Stimulated activated CD4-positive, alpha-beta T cell treated with anti-CD3 and anti-CD28 coated beads, Interleukin-4, amount 100 ng/mL, for 4 hours (primary cell): ENCODE data around the gene MIAT.
"Not testable (repeated sequence)": the region's sequence is repeated elsewhere in the genome, so short reads cannot be mapped to it uniquely, and the experiment has no call there.

ENCODE experiments used
- DNase-seq, 2 experiments: peaks; one replicate each; pipeline ENCODE4 v3.0.0-alpha.2; 2020

Gene MIAT

DNA sequence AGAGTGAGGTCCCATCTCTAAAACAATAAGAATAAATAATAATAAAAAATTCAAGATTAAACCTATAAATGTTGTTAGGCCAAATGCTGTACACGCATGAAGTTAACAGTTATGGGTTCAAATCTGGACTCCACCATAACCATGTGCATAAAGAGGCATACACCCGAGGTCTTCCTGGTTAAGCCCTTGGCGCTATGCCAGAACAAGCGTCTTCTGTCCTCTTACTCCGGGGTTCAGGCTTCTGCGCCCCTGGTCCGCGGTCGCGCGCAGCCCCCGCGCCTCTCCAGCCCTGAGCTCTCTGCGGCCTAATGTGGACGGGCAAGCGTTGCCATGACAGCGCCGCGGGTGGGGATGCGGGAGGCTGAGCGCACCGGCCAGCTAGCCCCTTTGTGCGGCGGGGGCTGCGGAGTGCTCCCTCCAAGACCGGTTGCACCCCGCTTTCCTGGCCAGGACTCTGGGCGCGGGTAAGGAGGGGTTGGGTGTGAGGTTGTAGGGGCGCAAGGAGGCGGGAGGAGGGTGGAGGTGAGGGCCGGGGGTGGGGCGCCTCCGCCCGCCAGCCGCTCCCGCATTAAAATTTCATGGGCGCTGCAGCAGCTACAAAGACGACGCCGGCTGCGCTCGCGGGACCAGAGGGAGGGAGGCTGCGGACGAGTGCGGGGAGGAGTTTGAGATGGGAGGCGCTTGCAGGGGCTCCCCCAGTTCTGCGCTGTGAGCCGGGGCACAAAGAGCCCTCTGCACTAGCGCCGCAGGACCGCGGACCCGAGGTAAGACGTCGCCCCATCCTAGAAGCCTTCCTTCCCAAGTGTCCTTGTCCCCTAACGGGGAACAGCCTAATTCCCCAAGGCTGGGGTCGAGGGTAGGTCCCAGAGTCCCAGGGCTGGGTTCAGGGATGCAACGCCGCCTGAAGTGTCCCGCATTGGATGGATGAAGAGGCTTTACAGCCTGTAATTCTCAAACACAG is at the start of gene MIAT:
Gene MIAT (plus strand): TSS at position 698 of the 961 bp plus-strand sequence.
- DNase-seq = peak; percentile 59 to 60

DNA sequence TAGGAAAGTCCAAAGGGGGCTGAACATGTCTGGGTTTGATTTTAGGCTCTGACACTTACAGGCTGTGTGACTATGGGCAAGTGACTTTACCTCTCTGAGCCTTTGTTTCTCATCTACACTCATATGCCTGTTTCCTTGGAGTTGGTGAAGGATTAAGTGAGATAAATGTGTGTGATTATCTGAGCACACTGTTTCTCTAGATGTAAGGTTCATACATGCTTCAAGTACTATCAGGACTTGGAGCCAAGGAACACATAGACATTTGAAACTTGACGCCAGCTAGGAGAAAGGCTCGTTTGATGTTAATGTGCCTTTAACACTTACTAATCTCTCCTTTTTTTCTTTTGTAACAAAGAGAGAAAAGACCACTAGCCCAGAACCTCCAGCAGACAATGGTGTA is 49.3 kb upstream of the MIAT start:
- no peak for DNase-seq

DNA sequence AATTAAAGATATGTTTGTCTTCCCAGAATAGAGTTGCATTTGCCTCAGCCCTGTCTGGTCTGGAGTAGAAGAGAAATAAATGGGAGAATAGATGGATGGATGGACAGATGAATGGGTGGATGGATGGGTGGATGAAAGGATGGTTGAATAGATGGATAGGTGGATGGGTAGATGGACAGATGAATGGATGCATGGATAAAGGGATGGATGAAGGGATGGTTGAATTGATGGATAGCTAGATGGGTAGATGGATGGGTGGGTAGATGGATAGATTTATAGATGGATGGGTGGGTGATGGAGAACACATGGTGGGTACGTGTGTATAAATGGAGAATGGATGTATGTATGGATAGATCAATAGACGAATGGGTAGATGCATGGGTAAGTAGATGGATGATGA is 48.1 kb upstream of the MIAT start:
- no peak for DNase-seq

DNA sequence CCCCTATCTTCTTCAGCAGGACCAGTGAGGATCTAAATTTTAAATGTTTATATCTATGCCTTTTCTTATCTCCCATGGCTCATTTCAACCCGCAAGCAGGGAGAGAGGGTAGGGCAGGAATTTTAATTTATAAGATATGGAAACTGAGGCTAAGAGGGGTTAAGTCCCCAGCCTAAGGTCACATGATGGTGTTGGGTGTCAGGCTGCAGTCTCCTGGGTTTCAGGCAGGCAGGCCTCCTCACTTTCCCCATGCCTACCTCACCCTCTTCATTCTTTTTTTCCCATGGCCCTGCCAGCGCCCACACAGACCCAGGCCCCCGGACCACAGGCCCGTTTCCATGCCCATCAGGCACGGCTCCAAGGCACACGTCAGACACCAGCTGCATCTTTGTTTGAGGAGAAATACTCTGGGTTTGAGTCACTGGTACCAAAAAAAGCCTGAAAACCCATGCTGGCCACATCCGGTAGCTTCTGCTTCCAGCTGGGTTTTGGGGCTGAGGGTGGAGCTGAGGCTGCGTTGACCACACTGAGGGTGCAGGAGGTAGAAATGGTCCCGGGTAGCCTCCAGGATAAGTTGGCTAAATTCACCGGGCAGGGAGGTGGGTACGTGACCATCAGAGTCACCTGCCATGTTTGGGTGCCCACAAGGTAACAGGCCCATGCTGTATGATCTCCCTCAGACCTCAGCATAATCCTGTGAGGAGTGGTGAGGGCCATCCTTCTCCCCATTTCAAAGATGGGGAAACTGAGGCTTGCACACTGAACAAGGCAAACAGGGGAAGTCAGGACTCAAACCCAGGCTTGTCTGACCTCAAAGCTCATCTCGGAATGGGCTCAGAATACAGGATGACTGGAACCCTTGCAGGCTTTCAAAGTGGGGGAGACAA is 47.1 kb upstream of the MIAT start:
- peak in 1 of 2 experiments; percentile 16 for DNase-seq

DNA sequence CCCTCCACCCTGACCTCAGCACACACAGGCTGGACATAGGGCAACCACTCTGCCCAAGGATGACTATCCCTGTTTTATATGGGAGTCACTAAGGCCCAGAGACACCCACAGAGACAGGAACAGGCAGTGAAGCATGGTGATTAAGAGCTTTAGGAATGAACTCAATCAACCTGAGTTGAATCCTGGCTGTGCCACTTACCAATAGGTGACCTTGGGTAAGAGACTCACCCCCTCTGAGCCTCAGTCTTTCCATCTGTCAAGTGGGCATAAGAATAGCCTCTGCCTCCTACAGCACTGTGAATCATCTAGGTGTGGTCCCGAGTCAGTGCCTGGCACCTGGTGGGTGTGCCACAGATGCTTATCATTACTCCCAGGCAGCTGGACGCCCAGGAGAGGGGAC is 46.4 kb upstream of the MIAT start:
- no peak for DNase-seq

DNA sequence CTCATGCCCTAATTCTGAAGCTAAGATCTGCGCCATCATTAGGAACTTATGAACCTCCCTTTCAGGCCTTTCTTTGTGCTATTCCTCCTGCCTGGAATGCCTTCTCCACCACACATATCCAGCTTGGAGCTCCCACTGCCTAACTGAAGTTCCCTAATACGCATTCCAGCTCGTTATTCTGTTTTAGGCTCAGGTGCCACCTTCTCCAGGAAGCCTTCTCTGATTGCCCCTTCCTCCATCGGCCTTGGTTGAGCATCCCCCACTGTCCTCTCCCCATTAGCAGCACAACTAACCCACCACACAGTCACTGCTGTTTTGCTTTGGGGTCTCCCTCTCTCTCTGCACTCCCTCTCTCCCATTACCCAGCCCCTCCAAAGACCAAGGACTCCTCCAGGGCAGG is 44.7 kb upstream of the MIAT start:
- no peak for DNase-seq

DNA sequence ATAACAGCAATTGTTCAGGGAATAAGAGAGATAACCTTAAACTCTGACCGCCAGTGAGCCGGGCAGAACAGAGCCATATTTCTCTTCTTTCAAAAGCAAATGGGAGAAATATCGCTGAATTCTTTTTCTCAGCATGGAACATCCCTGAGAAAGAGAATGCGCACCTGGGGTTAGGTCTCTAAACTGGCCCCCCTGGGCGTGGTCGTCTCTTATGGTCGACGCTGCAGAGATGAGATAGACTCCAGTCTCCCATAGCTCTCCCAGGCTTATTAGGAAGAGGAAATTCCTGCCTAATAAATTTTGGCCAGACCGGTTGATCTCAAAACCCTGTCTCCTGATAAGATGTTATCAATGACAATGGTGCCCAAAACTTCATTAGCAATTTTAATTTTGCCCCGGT is 43.6 kb upstream of the MIAT start:
- DNase-seq = not testable (repeated sequence)

DNA sequence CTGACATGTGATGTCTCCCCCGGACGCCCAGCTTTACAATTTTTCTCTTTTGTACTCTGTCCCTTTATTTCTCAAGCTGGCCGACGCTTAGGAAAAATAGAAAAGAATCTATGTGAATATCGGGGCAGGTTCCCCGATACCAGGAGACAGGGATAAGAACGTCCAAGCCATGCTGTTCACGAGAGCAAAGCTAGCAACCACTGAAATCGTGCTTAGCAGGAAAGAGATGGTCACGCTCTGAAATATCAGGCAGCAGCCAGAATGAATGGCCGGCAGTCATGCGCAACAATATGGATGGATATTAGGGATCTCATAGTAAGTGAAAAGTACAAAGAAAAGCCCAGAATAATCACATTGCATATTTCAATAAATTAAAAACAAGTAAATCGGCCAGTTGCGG is 43.1 kb upstream of the MIAT start:
- no peak for DNase-seq

DNA sequence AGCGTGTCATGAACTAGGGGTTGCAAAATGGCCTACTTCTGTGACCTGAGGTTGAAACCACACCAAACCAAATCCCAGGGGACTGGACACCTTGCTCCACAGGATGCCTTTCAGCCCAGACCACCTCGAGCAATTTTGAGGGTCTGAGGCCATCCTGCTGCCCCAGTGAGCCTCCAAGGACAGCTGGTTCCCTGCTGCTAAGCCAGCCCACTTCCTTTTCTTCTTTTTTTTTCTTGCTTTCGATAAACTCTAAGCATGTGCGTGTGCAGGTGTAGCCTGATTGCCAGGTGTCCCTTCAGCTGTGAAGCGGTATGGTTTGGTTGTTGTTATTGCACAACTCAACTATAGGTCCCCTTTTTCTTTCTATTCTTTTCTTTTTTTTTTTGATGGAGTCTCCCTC is 42.2 kb upstream of the MIAT start:
- DNase-seq = no peak

DNA sequence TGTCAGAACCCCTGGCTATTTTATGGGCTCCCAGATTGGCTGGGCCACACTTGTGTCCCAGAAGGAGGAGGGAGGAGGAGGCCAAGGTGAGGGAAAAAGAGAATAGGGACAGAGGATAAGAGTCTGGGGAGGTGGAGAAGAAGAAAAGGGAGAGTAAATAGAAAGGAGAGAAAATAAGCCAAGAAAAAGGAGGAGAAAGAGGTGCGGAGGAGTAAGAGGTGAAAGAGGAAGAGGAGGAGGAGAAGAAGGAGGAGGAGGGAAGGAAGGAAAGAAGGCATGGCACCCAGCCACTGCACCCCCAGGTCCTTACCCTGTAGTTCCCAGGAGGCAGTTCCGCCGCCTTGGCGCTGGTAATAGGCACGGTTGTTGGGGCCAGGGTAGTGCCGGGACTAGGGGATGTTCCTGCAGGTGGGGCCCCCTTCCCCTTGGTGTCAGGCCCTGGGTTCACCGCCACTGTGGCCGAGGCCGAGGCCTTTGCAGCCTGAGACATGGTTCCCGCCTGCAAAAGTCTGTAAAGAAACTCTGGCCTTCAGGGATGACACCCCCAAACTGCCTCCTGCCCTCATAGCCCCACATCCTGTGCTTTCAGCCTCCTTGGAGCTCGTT is 41.5 kb upstream of the MIAT start:
- DNase-seq = no peak

DNA sequence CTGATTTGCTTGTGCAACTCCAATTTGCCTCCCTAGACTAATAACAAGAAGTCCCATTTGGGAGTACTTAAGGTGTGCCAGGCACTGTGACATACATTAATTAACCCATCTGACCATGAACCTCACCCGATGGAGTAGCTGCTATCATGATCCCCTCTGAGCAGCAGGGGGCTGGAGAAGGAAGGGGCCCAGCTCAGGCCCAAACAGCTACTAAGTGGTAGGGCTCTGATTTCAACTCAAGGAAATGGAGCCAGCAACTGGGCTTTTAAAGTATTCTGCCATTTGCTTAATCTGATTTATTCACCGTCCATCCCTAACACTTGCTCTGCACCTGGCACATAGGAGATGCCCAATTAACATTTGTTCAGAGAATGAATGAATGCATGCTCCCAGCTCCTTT is 40.7 kb upstream of the MIAT start:
- DNase-seq = no peak

DNA sequence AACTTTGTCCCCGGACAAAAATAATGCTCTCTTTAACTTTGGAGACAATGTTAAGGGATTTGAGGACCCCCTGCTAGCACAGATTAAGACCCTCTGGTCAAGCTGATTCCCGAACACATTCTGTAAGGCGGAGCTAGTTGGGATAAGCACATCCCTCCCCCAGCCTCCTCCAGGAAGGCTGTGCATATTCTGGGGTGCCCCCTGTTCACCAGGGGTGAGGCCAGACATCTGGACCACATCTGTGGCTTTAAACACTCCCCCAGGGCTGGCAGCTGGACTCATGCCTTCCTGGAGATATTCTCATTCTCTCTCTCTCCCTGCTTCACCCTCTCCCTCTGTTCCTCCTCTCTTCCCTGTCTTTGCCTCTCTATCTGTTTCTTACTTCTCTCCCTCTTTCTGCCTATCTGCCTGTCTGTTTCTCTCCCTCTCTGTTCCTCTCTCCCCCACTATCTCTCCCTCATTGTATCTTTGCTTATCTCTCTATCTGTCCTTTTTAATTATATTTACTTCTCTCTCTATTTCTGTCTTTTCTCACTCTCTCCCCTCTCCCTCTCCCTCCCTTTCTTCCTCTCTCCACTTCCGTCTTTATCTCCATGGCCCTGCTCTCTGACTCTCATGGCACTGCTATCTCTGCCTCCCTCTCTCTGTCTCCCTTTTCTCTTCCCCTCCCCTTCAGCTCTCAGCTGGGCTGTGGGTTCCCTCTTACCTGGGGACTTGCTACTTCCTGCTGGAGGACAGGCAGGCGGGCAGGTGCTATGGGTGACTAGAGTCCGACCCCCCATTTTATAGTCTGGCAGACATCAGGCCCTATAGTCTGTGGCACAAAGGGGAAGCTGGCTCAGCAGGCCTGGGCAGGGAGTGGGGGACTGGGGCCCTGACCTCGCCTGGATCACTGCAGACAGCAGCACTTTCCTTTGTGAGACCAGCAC is 39.9 kb upstream of the MIAT start, which contains the start of gene CRYBB1:
Gene CRYBB1 (minus strand): TSS at position 757 of the 929 bp plus-strand sequence. CDS start 1,708 bp downstream, outside the sequence.
- DNase-seq = no peak

DNA sequence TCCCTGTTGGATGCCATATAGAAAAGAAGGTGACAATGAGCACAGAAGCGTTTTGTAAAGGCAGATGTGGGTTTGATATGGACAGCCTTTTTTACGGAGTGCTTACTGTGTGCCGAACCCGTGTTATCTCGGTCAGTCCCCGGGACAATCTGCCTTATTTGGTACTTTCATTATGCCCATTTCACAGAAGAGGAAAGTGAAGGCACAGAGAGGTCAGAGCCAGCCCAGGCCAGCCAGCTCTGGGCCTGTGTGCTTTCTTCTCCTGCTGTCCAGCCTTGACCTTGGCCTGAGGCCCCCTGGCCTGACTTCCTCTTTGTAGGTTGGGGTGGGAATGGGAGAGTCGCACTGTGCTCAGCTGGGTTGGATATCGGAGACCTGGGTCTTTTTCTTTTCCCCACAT is 38.9 kb upstream of the MIAT start:
- no peak for DNase-seq

DNA sequence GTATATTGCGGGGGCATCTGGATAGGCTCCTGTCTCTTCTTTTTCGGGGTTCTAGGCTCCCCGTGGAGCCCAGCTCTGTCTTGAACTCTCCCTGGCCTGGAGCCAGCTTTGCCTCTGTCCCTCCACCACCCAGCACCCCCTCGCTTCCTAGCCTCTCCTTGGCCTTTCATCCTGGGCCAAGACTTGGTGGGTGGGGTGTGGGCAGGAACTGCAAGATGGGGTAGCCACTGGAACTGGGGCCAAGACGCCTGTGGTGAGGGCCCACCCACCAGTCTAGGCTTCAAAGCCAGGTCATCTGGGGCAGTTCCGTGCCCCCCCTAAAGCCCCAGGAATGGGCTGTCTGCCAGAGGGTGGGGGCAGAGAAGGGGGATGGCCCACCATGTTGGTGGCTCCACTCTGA is 37.9 kb upstream of the MIAT start:
- no peak for DNase-seq

DNA sequence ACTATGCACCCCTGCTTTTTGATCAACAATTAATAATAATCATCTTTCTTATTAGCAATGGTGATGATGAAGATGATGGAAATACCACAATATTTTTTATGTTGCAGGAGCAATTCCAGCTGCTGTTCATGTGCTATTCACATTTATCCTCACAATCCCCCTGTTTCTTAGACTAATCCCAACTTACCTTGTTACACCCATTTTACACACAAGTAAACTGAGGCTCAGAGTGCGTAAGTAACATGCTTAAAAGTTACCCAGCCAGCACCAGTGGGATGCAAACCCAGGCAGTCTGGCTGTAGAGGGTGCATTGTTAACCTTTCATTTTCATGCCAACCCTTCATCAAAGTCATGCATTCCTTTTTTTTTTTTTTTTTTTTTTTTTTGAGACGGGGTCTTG is 37.2 kb upstream of the MIAT start:
- no peak for DNase-seq

DNA sequence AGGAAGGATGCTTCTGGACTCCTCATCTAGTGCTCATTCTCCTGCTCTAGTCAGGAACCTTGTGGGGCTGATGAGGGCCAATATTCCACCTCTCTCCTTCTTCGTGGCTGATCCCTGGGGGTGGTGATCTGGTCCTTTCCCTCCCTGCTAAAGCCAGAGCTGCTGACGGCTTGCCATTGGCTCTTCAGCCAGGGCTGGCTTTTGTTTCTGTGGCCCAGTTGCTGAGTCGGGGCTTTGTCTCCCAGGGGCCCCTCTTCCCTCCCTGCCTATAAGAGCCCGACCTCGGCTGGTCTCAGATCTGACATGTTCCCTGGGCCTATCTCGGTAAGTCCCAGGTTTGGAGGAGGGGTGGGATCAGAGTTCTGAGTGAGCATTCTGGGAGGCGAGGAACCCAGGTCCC is 35.7 kb upstream of the MIAT start, which contains the start of gene CRYBA4:
Gene CRYBA4 (plus strand): TSS at position 301 of the 400 bp plus-strand sequence. CDS start 634 bp downstream, outside the sequence.
- DNase-seq = no peak

DNA sequence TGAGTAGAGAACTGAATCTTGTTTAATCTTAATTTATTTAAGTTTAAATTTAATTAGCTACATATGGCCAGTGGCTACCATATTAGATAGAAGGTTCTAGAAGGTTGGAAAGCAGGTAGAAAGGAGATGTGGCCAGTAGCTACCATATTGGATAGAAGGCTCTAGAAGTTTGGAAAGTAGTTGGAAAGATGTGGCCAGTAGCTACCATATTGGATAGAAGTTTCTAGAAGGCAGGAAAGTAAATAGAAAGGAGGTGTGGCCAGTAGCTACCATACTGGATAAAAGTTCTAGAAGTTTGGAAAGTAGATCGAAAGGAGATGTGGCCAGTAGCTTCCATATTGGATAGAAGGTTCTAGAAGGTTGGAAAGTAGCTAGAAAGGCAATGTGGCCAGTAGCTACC is 33.4 kb upstream of the MIAT start:
- no peak for DNase-seq

DNA sequence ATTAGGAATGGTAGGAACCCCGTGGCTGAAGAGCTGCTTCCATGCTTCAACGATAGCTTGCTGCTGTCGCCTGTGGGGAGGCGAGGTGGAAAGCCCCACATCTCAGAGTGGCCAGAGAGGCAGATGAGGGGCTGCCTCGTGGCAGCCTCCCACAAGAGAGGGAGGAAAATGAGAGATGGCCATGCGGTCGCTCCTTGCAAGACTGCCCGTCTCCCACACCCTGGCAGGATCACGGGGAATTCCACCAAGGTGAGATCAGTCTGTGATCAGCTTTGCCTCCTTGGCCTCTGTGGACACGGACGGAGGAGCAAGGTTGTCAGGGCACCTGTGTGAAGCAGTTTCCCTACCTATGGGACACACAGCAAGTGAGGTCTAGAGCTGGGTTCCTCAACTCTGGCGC is 32.6 kb upstream of the MIAT start:
- no peak for DNase-seq

DNA sequence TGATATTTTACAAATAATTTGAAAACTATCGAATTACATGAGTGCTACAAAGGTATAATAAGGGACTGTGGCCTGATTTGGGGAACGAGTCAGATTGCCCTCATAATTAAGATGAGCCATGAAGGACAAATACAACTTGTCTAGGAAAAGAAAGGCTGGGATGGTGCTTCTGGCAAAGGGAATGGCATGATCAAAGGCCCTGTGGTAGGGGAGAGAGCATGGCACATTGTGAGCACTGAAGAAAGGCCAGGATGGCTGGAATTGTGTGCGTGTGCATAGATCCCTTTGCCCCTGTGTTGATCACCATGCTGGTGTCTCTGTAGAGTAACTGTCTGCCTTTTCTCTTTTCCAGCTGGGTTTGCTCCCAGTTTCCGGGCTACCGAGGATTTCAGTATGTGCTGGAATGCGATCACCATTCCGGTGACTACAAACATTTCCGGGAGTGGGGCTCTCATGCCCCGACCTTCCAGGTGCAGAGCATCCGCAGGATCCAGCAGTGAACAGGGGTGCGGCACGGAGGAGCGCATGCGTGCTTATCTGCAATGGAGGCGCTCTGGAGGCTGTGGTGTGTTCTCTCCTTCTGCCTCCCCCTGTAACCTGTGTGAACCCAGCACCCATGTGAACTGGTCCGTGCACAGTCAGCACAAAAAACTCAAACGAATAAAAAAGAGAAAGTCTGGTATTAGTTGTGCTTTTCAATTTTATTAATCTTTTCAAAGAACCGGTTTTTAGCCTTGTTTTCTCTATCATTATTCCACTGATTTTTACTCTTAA is 27.2 kb upstream of the MIAT start:
- DNase-seq = no peak

DNA sequence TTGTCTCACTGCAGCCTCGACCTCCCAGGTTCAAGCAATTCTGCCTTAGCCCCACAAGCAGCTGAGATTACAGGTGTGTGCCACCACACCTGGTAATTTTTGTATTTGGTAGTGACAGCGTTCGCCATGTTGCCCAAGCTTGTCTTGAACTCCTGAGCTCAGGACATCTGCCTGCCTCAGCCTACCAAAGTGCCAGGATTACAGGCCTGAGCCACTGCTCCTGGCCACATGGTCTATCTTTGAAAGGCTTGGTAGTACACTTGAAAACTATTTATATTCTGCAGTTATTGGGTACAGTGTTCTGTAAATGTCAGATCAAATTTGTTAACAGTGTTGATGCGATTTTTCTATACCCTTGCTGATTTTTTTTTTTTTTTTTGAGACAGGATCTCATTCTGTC is 26.1 kb upstream of the MIAT start:
- DNase-seq = no peak
